ENCODE data around the gene DIPK1B. TPM values are rescaled to one million over a fixed set of nuclear protein-coding genes. Genes with fewer than 3 reads are reported as not detected.
"Not testable (repeated sequence)": the region's sequence is repeated elsewhere in the genome, so short reads cannot be mapped to it uniquely, and the experiment has no call there.

Gene DIPK1B
- total and polyA plus RNA-seq, 12 donors, result 15.7 to 37.9 (median 18.3) TPM

DNA sequence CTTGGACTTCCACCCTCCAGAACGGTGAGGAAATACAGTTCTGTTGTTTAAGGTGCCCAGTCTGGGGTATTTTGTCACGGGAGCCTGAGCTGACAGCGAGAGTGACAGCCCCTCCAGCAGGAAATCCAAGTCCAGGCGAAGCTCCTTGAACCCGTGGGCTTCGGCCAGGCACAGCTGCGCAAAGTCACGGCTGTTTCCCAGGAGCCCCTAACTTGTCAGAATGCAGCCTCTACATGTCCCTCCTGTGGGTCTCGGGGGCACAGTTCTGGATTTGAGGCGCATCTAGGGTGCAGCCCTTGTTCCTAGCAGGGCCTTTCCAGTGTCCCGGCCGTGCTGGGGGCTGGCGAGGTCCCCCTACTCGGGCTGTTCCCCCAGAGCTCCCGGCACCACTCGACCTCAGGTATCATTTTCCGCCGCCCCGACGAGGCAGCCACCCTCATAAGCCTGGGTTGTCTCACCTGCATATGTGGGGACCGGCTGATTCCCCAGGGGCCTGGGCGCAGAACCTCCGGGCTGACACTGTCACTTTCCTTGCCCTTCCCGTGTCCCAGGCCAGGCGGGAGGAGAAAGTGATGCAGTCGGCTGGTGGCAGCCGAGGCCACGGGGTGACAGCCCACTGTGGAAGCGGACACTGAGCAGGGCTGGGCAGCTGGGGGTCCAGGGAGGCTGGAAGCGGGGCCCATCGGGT is 41.1 kb downstream of the DIPK1B start:
- intact Hi-C loops (cut with DNase I), result no loop called here
- no peaks in the 10 kb centered on the region for H3K27me3 ChIP-seq
- 88 to 89% methylated on average over 31 of the region's 31 CpGs for WGBS, 2 donors
- no peak overlapping the region for H3K27ac ChIP-seq
- H3K4me1 ChIP-seq, result peaks cover 8 to 20% (median 17%) of the 10 kb centered on the region in 9 donors
- no peaks in the 10 kb centered on the region for H3K36me3 ChIP-seq
- TF ChIP-seq, protein P1, sequence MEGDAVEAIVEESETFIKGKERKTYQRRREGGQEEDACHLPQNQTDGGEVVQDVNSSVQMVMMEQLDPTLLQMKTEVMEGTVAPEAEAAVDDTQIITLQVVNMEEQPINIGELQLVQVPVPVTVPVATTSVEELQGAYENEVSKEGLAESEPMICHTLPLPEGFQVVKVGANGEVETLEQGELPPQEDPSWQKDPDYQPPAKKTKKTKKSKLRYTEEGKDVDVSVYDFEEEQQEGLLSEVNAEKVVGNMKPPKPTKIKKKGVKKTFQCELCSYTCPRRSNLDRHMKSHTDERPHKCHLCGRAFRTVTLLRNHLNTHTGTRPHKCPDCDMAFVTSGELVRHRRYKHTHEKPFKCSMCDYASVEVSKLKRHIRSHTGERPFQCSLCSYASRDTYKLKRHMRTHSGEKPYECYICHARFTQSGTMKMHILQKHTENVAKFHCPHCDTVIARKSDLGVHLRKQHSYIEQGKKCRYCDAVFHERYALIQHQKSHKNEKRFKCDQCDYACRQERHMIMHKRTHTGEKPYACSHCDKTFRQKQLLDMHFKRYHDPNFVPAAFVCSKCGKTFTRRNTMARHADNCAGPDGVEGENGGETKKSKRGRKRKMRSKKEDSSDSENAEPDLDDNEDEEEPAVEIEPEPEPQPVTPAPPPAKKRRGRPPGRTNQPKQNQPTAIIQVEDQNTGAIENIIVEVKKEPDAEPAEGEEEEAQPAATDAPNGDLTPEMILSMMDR (IDR thresholded peaks at IDR 0.05), result no peak
- peaks cover 0 to 18% (median 0%) of the 10 kb centered on the region in 11 donors for H3K9me3 ChIP-seq
- ATAC-seq, result no peak
- no peak for DNase-seq
- no peak overlapping the region for H3K4me3 ChIP-seq

- no peak for DNase-seq
- 84 to 85% methylated on average over 17 of the region's 17 CpGs for WGBS, 2 donors
- no peaks in the 10 kb centered on the region for H3K27me3 ChIP-seq
- H3K36me3 ChIP-seq, result no peaks in the 10 kb centered on the region
- H3K9me3 ChIP-seq, result peaks cover 0 to 18% (median 0%) of the 10 kb centered on the region in 11 donors
- H3K4me1 ChIP-seq, result peaks cover 2 to 14% (median 11%) of the 10 kb centered on the region in 9 donors
- TF ChIP-seq, protein P1 (IDR thresholded peaks at IDR 0.05), result no peak
- intact Hi-C loops (cut with DNase I), result no loop called here
- ATAC-seq, result peak in 1 of 8 donors; percentile 11
- H3K27ac ChIP-seq, result no peak overlapping the region
- no peak overlapping the region for H3K4me3 ChIP-seq
These were observed 41.7 kb downstream of the DIPK1B start for GRCh38 chr9:136754059-136754572.

DNA sequence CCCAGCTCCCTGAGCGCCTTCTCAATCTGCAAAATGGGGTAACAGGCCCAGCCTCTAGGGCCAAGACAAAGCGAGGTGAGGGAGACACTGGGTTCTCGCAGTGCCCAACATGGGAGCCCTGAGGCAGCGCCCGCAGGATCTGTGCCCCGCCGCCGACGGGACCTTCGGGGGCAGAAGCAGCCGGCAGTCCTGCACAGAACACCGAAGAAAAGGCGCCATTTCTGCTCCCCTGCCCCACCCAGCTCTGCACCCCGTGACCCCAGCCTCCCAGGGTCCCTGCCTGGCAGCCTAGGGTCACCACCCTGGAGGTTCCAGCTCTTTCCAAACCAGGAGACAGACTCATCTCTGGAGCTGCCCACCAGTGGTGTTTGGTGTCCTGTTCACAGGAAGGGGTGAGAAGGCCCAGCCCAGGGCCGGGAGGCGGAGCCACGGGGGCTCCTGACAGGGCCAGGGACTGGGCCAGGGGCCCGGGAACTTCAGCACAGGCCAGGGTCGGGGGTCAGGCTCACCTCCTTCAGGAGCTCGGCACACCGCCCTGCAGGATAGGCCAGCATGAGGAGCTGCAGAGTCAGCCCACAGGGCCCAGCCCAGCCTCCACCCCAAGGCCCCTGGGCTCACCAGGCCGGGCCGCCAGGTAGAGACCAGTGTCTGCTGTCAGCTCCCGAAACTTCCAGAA is 42.4 kb downstream of the DIPK1B start:
- Histone ChIP-seq H3K27me3 (no peaks in the 10 kb centered on the region), H3K9me3 (peaks cover 0 to 18% (median 0%) of the 10 kb centered on the region in 11 donors), H3K4me1 (peaks cover 0 to 8% (median 5%) of the 10 kb centered on the region in 9 donors), H3K4me3 (no peak overlapping the region), H3K27ac (no peak overlapping the region), H3K36me3 (no peaks in the 10 kb centered on the region)
- WGBS, 2 donors, result 83 to 84% methylated on average over 23 to 24 of the region's 24 CpGs
- ATAC-seq (peak in 2 of 8 donors; percentile 3 to 7), DNase-seq (no peak)
- intact Hi-C loops (cut with DNase I), result no loop called here
- TF ChIP-seq, protein P1 (IDR thresholded peaks at IDR 0.05), result no peak

DNA sequence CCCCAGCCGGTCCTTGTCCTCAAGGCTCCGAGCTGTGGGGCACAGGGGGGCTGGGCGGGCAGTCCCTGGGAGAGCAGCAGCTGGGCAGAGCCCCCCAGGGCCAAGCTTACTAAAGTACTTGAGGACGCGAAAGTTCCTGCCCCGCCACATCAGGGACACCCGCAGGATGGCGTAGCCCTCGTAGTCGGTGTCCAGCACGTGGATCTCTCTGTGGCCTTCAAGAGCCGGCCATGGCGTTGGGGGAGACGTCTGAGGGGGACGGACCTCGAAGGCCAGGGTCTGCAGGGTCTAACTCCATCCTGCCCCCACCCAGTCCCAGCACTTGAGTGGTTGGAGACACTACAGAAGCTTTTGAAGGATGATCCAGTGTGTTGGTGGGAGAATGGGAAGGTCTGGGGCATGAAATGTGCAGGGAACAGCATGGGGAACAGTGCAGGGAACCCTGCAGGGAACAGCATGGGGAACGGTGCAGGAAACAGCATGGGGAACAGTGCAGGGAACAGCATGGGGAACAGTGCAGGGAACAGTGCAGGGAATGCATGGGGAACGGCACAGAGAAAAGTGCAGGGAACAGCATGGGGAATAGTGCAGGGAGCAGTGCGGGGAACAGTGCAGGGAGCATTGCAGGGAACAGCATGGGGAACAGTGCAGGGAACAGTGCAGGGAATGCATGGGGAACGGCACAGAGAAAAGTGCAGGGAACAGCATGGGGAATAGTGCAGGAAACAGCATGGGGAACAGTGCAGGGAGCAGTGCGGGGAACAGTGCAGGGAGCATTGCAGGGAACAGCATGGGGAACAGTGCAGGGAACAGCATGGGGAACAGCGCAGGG is 43.1 kb downstream of the DIPK1B start:
- 89 to 93% methylated on average over 22 of the region's 22 CpGs for WGBS, 2 donors
- H3K4me1 ChIP-seq; DNase-seq; H3K27me3 ChIP-seq; H3K27ac ChIP-seq; H3K36me3 ChIP-seq; H3K4me3 ChIP-seq; ATAC-seq; intact Hi-C loops (cut with DNase I): not testable (repeated sequence)
- H3K9me3 ChIP-seq, result peaks cover 0 to 18% (median 0%) of the 10 kb centered on the region in 11 donors
